NCI-H1048 (cell line): ENCODE data around the gene GLO1.
"Not testable (repeated sequence)": the region's sequence is repeated elsewhere in the genome, so short reads cannot be mapped to it uniquely, and the experiment has no call there.

Experiments used
- DNase-seq: peaks from one replicate; lab custom pipeline; 2025; lab: John Stamatoyannopoulos, UW

The GLO1 gene

GRCh38 chr6:38705924-38706323, 3.0 kb upstream of the GLO1 start:
- DNase-seq: no peak

- no peak for DNase-seq
Measured at GRCh38 chr6:38703949-38704590, 1.1 kb upstream of the GLO1 start.

- DNase-seq: no peak
Measured at GRCh38 chr6:38701551-38701950, 1.4 kb downstream of the GLO1 start.

- not testable (repeated sequence) for DNase-seq
Measured at GRCh38 chr6:38699702-38700101, 3.2 kb downstream of the GLO1 start.

- DNase-seq: no peak
Measured at GRCh38 chr6:38697846-38698245, 5.1 kb downstream of the GLO1 start.

- DNase-seq: no peak
Measured at GRCh38 chr6:38696345-38696744, 6.6 kb downstream of the GLO1 start.

- no peak for DNase-seq
Measured at GRCh38 chr6:38695933-38696332, 7.0 kb downstream of the GLO1 start.

- no peak for DNase-seq
Measured at GRCh38 chr6:38695227-38695900, 7.6 kb downstream of the GLO1 start.

GRCh38 chr6:38688579-38689087, 14.3 kb downstream of the GLO1 start:
- DNase-seq: no peak

GRCh38 chr6:38687549-38687948, 15.4 kb downstream of the GLO1 start:
- no peak for DNase-seq

- no peak for DNase-seq
Measured at GRCh38 chr6:38687043-38687353, 15.9 kb downstream of the GLO1 start.

- no peak for DNase-seq
Measured at GRCh38 chr6:38686270-38687042, 16.5 kb downstream of the GLO1 start.

- DNase-seq: no peak
Measured at GRCh38 chr6:38684904-38685303, 18.0 kb downstream of the GLO1 start.

GRCh38 chr6:38684237-38684636, 18.7 kb downstream of the GLO1 start:
- DNase-seq: no peak

- no peak for DNase-seq
Measured at GRCh38 chr6:38681850-38682249, 21.1 kb downstream of the GLO1 start.

- DNase-seq: no peak
Measured at GRCh38 chr6:38679668-38680067, 23.3 kb downstream of the GLO1 start.

GRCh38 chr6:38678178-38678760, 24.7 kb downstream of the GLO1 start:
- no peak for DNase-seq

GRCh38 chr6:38676974-38677544, 25.9 kb downstream of the GLO1 start:
- DNase-seq: no peak

- no peak for DNase-seq
Measured at GRCh38 chr6:38676236-38676973, 26.5 kb downstream of the GLO1 start.

GRCh38 chr6:38673397-38674165, 29.4 kb downstream of the GLO1 start:
- no peak for DNase-seq
